Middle frontal gyrus (tissue), 1 donor: Measurements from ENCODE around the gene TMEM30A.

Source experiments
- DNase-seq: peaks from one replicate; pipeline ENCODE4 v3.0.0-alpha.2; 2015; ENCODE audit warnings: low spot score; ENCODE audit errors: extremely low spot score

Gene TMEM30A

GRCh38 chr6:75217193-75217592, 67.4 kb downstream of the TMEM30A start:
- no peak for DNase-seq

GRCh38 chr6:75215291-75215690, 69.3 kb downstream of the TMEM30A start:
- DNase-seq, result no peak

GRCh38 chr6:75213732-75214131, 70.9 kb downstream of the TMEM30A start:
- no peak for DNase-seq

- no peak for DNase-seq
Measured at GRCh38 chr6:75213112-75213511, 71.5 kb downstream of the TMEM30A start.

GRCh38 chr6:75211920-75212590, 72.5 kb downstream of the TMEM30A start:
- DNase-seq, result no peak

- peak; percentile 69 for DNase-seq
Measured at GRCh38 chr6:75210885-75211739, 73.5 kb downstream of the TMEM30A start.

GRCh38 chr6:75209184-75209723, 75.3 kb downstream of the TMEM30A start:
- no peak for DNase-seq

- peak; percentile 84 for DNase-seq
Measured at GRCh38 chr6:75208298-75209183, 76.1 kb downstream of the TMEM30A start.

- no peak for DNase-seq
Measured at GRCh38 chr6:75206576-75207342, 77.8 kb downstream of the TMEM30A start.

- DNase-seq, result no peak
Measured at GRCh38 chr6:75205776-75206575, 78.6 kb downstream of the TMEM30A start, which contains the start of gene COL12A1. TSS of gene COL12A1 (minus strand) at chr6:75206053. CDS start at chr6:75202792, 3,261 bp downstream.

- no peak for DNase-seq
Measured at GRCh38 chr6:75204959-75205775, 79.4 kb downstream of the TMEM30A start.

- peak; percentile 60 for DNase-seq
Measured at GRCh38 chr6:75204217-75204958, 80.2 kb downstream of the TMEM30A start.

- DNase-seq, result no peak
Measured at GRCh38 chr6:75203721-75204120, 80.9 kb downstream of the TMEM30A start.
